A549 treated with Mapracorat at 1 μM for 4 hours (cell line): ENCODE results near the gene KRTAP2-1. TPM values are rescaled to one million over a fixed set of nuclear protein-coding genes. Genes with fewer than 3 reads are reported as not detected.

Source experiments
- total RNA-seq: library from RNA; stranded (reverse); fragments of 200-300 nt; extraction: Qiagen RNA extraction; gene quantifications from 5 replicates; pipeline ENCODE4 v1.2.3, GENCODE V29; 2022

The KRTAP2-1 gene
- not detected in 5 replicates for total RNA-seq

GRCh38 chr17:41046735-41047465 lies at the start of gene KRTAP2-1:
Gene KRTAP2-1 (minus strand): TSS chr17:41047316. CDS start chr17:41047267, 49 bp downstream.

GRCh38 chr17:41084100-41084856 lies 37.2 kb upstream of the KRTAP2-1 start, which contains the start of gene KRTAP4-7:
Gene KRTAP4-7 (plus strand): TSS chr17:41084150. CDS start chr17:41084207, 57 bp downstream.

GRCh38 chr17:41065829-41066624 lies 18.9 kb upstream of the KRTAP2-1 start, which contains the start of gene KRTAP2-4:
Gene KRTAP2-4 (minus strand): TSS chr17:41065879. CDS start chr17:41065845, 34 bp downstream.

GRCh38 chr17:41060052-41060604 lies 13.0 kb upstream of the KRTAP2-1 start, which contains the start of gene KRTAP2-3:
Gene KRTAP2-3 (minus strand): TSS chr17:41060114. CDS start chr17:41060050, 64 bp downstream.

GRCh38 chr17:41055130-41055529 lies 8.0 kb upstream of the KRTAP2-1 start, which contains the start of gene KRTAP2-2:
Gene KRTAP2-2 (minus strand): TSS chr17:41055230. CDS start chr17:41055211, 19 bp downstream.

GRCh38 chr17:41040783-41041571 lies 6.1 kb downstream of the KRTAP2-1 start, which contains the start of gene KRTAP1-1:
Gene KRTAP1-1 (minus strand): TSS chr17:41041450. CDS start chr17:41041397, 53 bp downstream.

GRCh38 chr17:41034346-41034935 lies 12.7 kb downstream of the KRTAP2-1 start, which contains the start of gene KRTAP1-3:
Gene KRTAP1-3 (minus strand): TSS chr17:41034874. CDS start chr17:41034821, 53 bp downstream.

GRCh38 chr17:41029633-41030245 lies 17.4 kb downstream of the KRTAP2-1 start, which contains the start of gene KRTAP1-4:
Gene KRTAP1-4 (minus strand): TSS chr17:41030195. CDS start chr17:41030078, 117 bp downstream.

GRCh38 chr17:41026715-41027471 lies 20.2 kb downstream of the KRTAP2-1 start, which contains the start of gene KRTAP1-5:
Gene KRTAP1-5 (minus strand): TSS chr17:41027208. CDS start chr17:41027155, 53 bp downstream.

GRCh38 chr17:41008811-41009210 lies 38.3 kb downstream of the KRTAP2-1 start, which contains the start of gene KRTAP3-1:
Gene KRTAP3-1 (minus strand): TSS chr17:41009128. CDS start chr17:41009074, 54 bp downstream.

GRCh38 chr17:40999563-40999962 lies 47.6 kb downstream of the KRTAP2-1 start, which contains the start of gene KRTAP3-2:
Gene KRTAP3-2 (minus strand): TSS chr17:40999906. CDS start chr17:40999853, 53 bp downstream.

Other genes with a start within 250 kb of the KRTAP2-1 start
- not detected in 5 replicates for gene KRT28, start 247.4 kb downstream of the KRTAP2-1 start, total RNA-seq
- 70.6 to 111 TPM (median 103 TPM) in 5 replicates for gene KRT10, start 224.7 kb downstream of the KRTAP2-1 start, total RNA-seq
- gene KRT12, start 180.1 kb downstream of the KRTAP2-1 start, total RNA-seq, result not detected in 5 replicates
- 0.17 to 0.45 TPM (median 0.26 TPM) in 5 replicates for gene KRT20, start 162.1 kb downstream of the KRTAP2-1 start, total RNA-seq
- gene KRT23, start 109.7 kb downstream of the KRTAP2-1 start, total RNA-seq, result 0.08 to 0.15 TPM (median 0.08 TPM) in 3 of 5 replicates, not detected in the others
- gene KRT39, start 80.4 kb downstream of the KRTAP2-1 start, total RNA-seq, result not detected in 5 replicates
- not detected in 5 replicates for gene KRT40, start 63.0 kb downstream of the KRTAP2-1 start, total RNA-seq
- not detected in 5 replicates for gene KRTAP3-3, start 53.2 kb downstream of the KRTAP2-1 start, total RNA-seq
- gene KRTAP3-2, start 47.4 kb downstream of the KRTAP2-1 start, total RNA-seq, result 0.22 to 0.42 TPM (median 0.37 TPM) in 3 of 5 replicates, not detected in the others
- gene KRTAP3-1, start 38.2 kb downstream of the KRTAP2-1 start, total RNA-seq, result 0.35 TPM in 1 of 5 replicates, not detected in the others
- gene KRTAP1-5, start 20.1 kb downstream of the KRTAP2-1 start, total RNA-seq, result not detected in 5 replicates
- not detected in 5 replicates for gene KRTAP1-4, start 17.1 kb downstream of the KRTAP2-1 start, total RNA-seq
- gene KRTAP1-3, start 12.4 kb downstream of the KRTAP2-1 start, total RNA-seq, result not detected in 5 replicates
- gene KRTAP1-1, start 5.9 kb downstream of the KRTAP2-1 start, total RNA-seq, result not detected in 5 replicates
- not detected in 5 replicates for gene KRTAP2-2, start 7.9 kb upstream of the KRTAP2-1 start, total RNA-seq
- gene KRTAP2-3, start 12.8 kb upstream of the KRTAP2-1 start, total RNA-seq, result 0.22 TPM in 1 of 5 replicates, not detected in the others
- not detected in 5 replicates for gene KRTAP2-4, start 18.6 kb upstream of the KRTAP2-1 start, total RNA-seq
- not detected in 5 replicates for gene KRTAP4-7, start 36.8 kb upstream of the KRTAP2-1 start, total RNA-seq
- gene KRTAP4-8, start 50.8 kb upstream of the KRTAP2-1 start, total RNA-seq, result not detected in 5 replicates
- not detected in 5 replicates for gene KRTAP4-16, start 54.9 kb upstream of the KRTAP2-1 start, total RNA-seq
- not detected in 5 replicates for gene KRTAP4-9, start 58.1 kb upstream of the KRTAP2-1 start, total RNA-seq
- not detected in 5 replicates for gene KRTAP4-11, start 71.1 kb upstream of the KRTAP2-1 start, total RNA-seq
- not detected in 5 replicates for gene KRTAP4-12, start 76.9 kb upstream of the KRTAP2-1 start, total RNA-seq
- gene KRTAP4-6, start 93.2 kb upstream of the KRTAP2-1 start, total RNA-seq, result not detected in 5 replicates
- not detected in 5 replicates for gene KRTAP4-5, start 102.5 kb upstream of the KRTAP2-1 start, total RNA-seq
- gene KRTAP4-4, start 113.4 kb upstream of the KRTAP2-1 start, total RNA-seq, result not detected in 5 replicates
- gene KRTAP4-3, start 120.9 kb upstream of the KRTAP2-1 start, total RNA-seq, result not detected in 5 replicates
- not detected in 5 replicates for gene KRTAP4-2, start 130.9 kb upstream of the KRTAP2-1 start, total RNA-seq
- 0.16 to 0.38 TPM (median 0.18 TPM) in 3 of 5 replicates, not detected in the others for gene KRTAP4-1, start 137.6 kb upstream of the KRTAP2-1 start, total RNA-seq
- not detected in 5 replicates for gene KRTAP9-1, start 142.6 kb upstream of the KRTAP2-1 start, total RNA-seq
- not detected in 5 replicates for gene KRTAP9-2, start 179.3 kb upstream of the KRTAP2-1 start, total RNA-seq
- not detected in 5 replicates for gene KRTAP9-3, start 185.1 kb upstream of the KRTAP2-1 start, total RNA-seq
- gene KRTAP9-8, start 190.7 kb upstream of the KRTAP2-1 start, total RNA-seq, result not detected in 5 replicates
- not detected in 5 replicates for gene KRTAP9-4, start 202.4 kb upstream of the KRTAP2-1 start, total RNA-seq
- not detected in 5 replicates for gene KRTAP9-9, start 208.1 kb upstream of the KRTAP2-1 start, total RNA-seq
- gene KRTAP9-6, start 218.1 kb upstream of the KRTAP2-1 start, total RNA-seq, result not detected in 5 replicates
- gene KRTAP9-7, start 228.4 kb upstream of the KRTAP2-1 start, total RNA-seq, result not detected in 5 replicates